Daoy (cell line): ENCODE results near the gene MRPL24. TPM values are rescaled to one million over a fixed set of nuclear protein-coding genes. Genes with fewer than 3 reads are reported as not detected.
"Not testable (repeated sequence)": the region's sequence is repeated elsewhere in the genome, so short reads cannot be mapped to it uniquely, and the experiment has no call there.

Source experiments
- DNase-seq: peaks from one replicate; pipeline ENCODE4 v3.0.0-alpha.2; 2015; ENCODE audit warnings: low read depth
- total RNA-seq: library from RNA; depleted of rRNA; stranded (reverse); fragments of >200 nt; shearing (Covaris generic); gene quantifications from 2 replicates; pipeline ENCODE4 v1.2.3, GENCODE V29; 2014; rRNA removed

Gene MRPL24
- 144 and 148 TPM in 2 replicates for total RNA-seq

- DNase-seq = peak; percentile 99
Observed at GRCh38 chr1:156740741-156741480, at the start of gene MRPL24. TSS of gene MRPL24 (minus strand) at chr1:156741088. CDS start at chr1:156738704, 2,384 bp downstream.

GRCh38 chr1:156789621-156790318 lies 48.9 kb upstream of the MRPL24 start:
- DNase-seq = no peak

GRCh38 chr1:156788136-156788535 lies 47.2 kb upstream of the MRPL24 start:
- no peak for DNase-seq

GRCh38 chr1:156786640-156787039 lies 45.8 kb upstream of the MRPL24 start:
- DNase-seq = no peak

- no peak for DNase-seq
Observed at GRCh38 chr1:156785458-156785857, 44.6 kb upstream of the MRPL24 start.

- DNase-seq = no peak
Observed at GRCh38 chr1:156781585-156782186, 40.8 kb upstream of the MRPL24 start.

- DNase-seq = no peak
Observed at GRCh38 chr1:156777573-156777972, 36.7 kb upstream of the MRPL24 start.

GRCh38 chr1:156776942-156777341 lies 36.1 kb upstream of the MRPL24 start:
- DNase-seq = no peak

GRCh38 chr1:156775799-156776198 lies 34.9 kb upstream of the MRPL24 start:
- no peak for DNase-seq

- DNase-seq = no peak
Observed at GRCh38 chr1:156773607-156774006, 32.7 kb upstream of the MRPL24 start.

GRCh38 chr1:156772728-156773497 lies 32.0 kb upstream of the MRPL24 start:
- DNase-seq = no peak

- DNase-seq = no peak
Observed at GRCh38 chr1:156772222-156772621, 31.3 kb upstream of the MRPL24 start.

GRCh38 chr1:156768610-156769295 lies 27.9 kb upstream of the MRPL24 start:
- DNase-seq = no peak

GRCh38 chr1:156767879-156768604 lies 27.2 kb upstream of the MRPL24 start:
- peak; percentile 29 for DNase-seq

GRCh38 chr1:156767101-156767878 lies 26.4 kb upstream of the MRPL24 start, which contains the start of gene PRCC:
TSS of gene PRCC (plus strand) at chr1:156767535. CDS start at chr1:156767772, 237 bp downstream.
- peak; percentile 99 for DNase-seq

GRCh38 chr1:156766298-156767100 lies 25.6 kb upstream of the MRPL24 start:
- no peak for DNase-seq

GRCh38 chr1:156765666-156766065 lies 24.8 kb upstream of the MRPL24 start:
- no peak for DNase-seq

GRCh38 chr1:156765136-156765535 lies 24.2 kb upstream of the MRPL24 start:
- not testable (repeated sequence) for DNase-seq

GRCh38 chr1:156760796-156761104 lies 19.9 kb upstream of the MRPL24 start:
- no peak for DNase-seq
